K562 (cell line): ENCODE results near the gene SLC25A42. TPM values are rescaled to one million over a fixed set of nuclear protein-coding genes. Genes with fewer than 3 reads are reported as not detected.

Experiments
- ASH1L ChIP-seq: fragments of 450-650 bp; IDR thresholded peaks from 2 replicates; pipeline ENCODE4 v1.6.1; 2018; ENCODE audit warnings: borderline replicate concordance, mild to moderate bottlenecking, low read depth; ENCODE audit not compliant: partially characterized antibody
- COPS2 ChIP-seq: fragments of 450-650 bp; conservative IDR thresholded peaks from 2 replicates; pipeline ENCODE4 v1.6.1; 2016; ENCODE audit warnings: mild to moderate bottlenecking, moderate library complexity
- HDAC1 ChIP-seq, 2 experiments: fragments of 450-650 bp; IDR thresholded peaks; 2 replicates each; pipeline ENCODE4 v1.6.1; 2016 to 2017; ENCODE audit warnings: inconsistent platforms in 1 of 2, mild to moderate bottlenecking in 1 of 2, moderate library complexity in 1 of 2
- HNRNPLL ChIP-seq: fragments of 200-400 bp; formaldehyde crosslinking; IDR thresholded peaks from 2 replicates; pipeline ENCODE4 v1.6.1; 2017; ENCODE audit warnings: low read length, low read depth, mild to moderate bottlenecking; ENCODE audit not compliant: poor library complexity, severe bottlenecking
- MCM2 ChIP-seq: fragments of 450-650 bp; IDR thresholded peaks from 2 replicates; pipeline ENCODE4 v1.6.1; 2017; ENCODE audit warnings: low read depth, mild to moderate bottlenecking
- MLLT1 ChIP-seq, 2 experiments: fragments of 450-650 bp; IDR thresholded peaks; 2 replicates each; pipeline ENCODE4 v1.6.1; 2016
- MNT ChIP-seq, 2 experiments: fragments of 450-650 bp; conservative IDR thresholded peaks; 2 replicates each; pipeline ENCODE4 v1.6.1; 2017; ENCODE audit warnings: mild to moderate bottlenecking in 2 of 2, moderate library complexity in 2 of 2
- NCOA4 ChIP-seq: fragments of 450-650 bp; IDR thresholded peaks from 2 replicates; pipeline ENCODE4 v1.6.1; 2018; ENCODE audit warnings: mild to moderate bottlenecking; ENCODE audit not compliant: partially characterized antibody
- NCOR1 ChIP-seq: fragments of 450-650 bp; IDR thresholded peaks from 2 replicates; pipeline ENCODE4 v1.6.1; 2016; ENCODE audit warnings: mild to moderate bottlenecking, moderate library complexity
- PHF21A ChIP-seq: fragments of 450-650 bp; IDR thresholded peaks from 2 replicates; pipeline ENCODE4 v1.6.1; 2017; ENCODE audit warnings: low read depth, borderline replicate concordance
- SMAD1 ChIP-seq: fragments of 150-350 bp; IDR thresholded peaks from 2 replicates; pipeline ENCODE4 v1.6.1; 2014; ENCODE audit warnings: low read length, low read depth; ENCODE audit not compliant: partially characterized antibody
- SNIP1 ChIP-seq: fragments of 450-650 bp; IDR thresholded peaks from 2 replicates; pipeline ENCODE4 v1.7.1; 2017; ENCODE audit warnings: low read depth, mild to moderate bottlenecking
- TAL1 ChIP-seq: fragments of 450-650 bp; IDR thresholded peaks from 2 replicates; pipeline ENCODE4 v1.6.1; 2016; ENCODE audit warnings: mild to moderate bottlenecking
- ZNF124 ChIP-seq: sonication (generic); formaldehyde crosslinking; IDR thresholded peaks from 2 replicates; pipeline ENCODE4 v1.8.1; 2022; ENCODE audit warnings: missing genetic modification reagents
- ZNF239 ChIP-seq: fragments of 250-450 bp; sonication (Bioruptor Pico); IDR thresholded peaks from 2 replicates; pipeline ENCODE4 v1.4.0; 2020; ENCODE audit warnings: mild to moderate bottlenecking
- ZNF274 ChIP-seq: IDR thresholded peaks from 2 replicates; pipeline ENCODE4 v1.6.1; 2011; ENCODE audit warnings: low read depth, mild to moderate bottlenecking, low read length, moderate library complexity, borderline replicate concordance
- ZNF586 ChIP-seq: fragments of 450-650 bp; formaldehyde crosslinking; conservative IDR thresholded peaks from 2 replicates; pipeline ENCODE4 v1.4.0; 2020; ENCODE audit warnings: mild to moderate bottlenecking, moderate library complexity
- polyA plus RNA-seq, 8 experiments: library from polyadenylated mRNA; depleted of rRNA in 4 of 8; stranded (reverse) in 5 of 8; unstranded in 3 of 8; fragments of >200 nt; fragmentation: Nextera tagmentation in 2 of 8; fragmentation: Illumina TruSeq in 1 of 8; extraction: Ambion mirVana in 2 of 8; extraction: Trizol in 1 of 8; gene quantifications; 2 replicates each; pipeline versions ENCODE4 v1.2.1 to v1.2.3, GENCODE V29; 2011 to 2014; ENCODE audit warnings: inconsistent platforms in 1 of 8, missing spikeins in 1 of 8
- total RNA-seq, 7 experiments: library from RNA; depleted of rRNA in 6 of 7; stranded (reverse); fragments of >200 nt in 6 of 7; fragmentation: Illumina TruSeq in 2 of 7; extraction: Trizol in 2 of 7; gene quantifications; 2 replicates each; pipeline versions ENCODE4 v1.2.1 to v1.2.3, GENCODE V29; 2011 to 2021; ENCODE audit warnings: low replicate concordance in 1 of 7
- TF ChIP-seq, protein P1 (sequence below): fragments of 450-650 bp; formaldehyde crosslinking; IDR thresholded peaks from 2 replicates; pipeline ENCODE4 v1.4.0; 2020; ENCODE audit warnings: mild to moderate bottlenecking, moderate library complexity
- TF ChIP-seq, protein P2 (sequence below): sonication (generic); formaldehyde crosslinking; IDR thresholded peaks from 2 replicates; pipeline ENCODE4 v1.8.0; 2022; ENCODE audit warnings: mild to moderate bottlenecking, missing genetic modification reagents
- TF ChIP-seq, protein P3 (sequence below): IDR thresholded peaks from 2 replicates; pipeline ENCODE4 v1.6.1; 2011; ENCODE audit warnings: borderline replicate concordance, low read depth, mild to moderate bottlenecking, moderate library complexity, low read length; ENCODE audit not compliant: insufficient read depth, poor library complexity, severe bottlenecking

The SLC25A42 gene
- total and polyA plus RNA-seq, 9 of the 15 experiments (the other 6 are each of a cell fraction or from before 2014, with no cell fraction given), result 0.59 to 32.2 (median 14.1) TPM

GRCh38 chr19:19059837-19060611 is 3.8 kb upstream of the SLC25A42 start (continued):
- TF ChIP-seq MNT (conservative IDR thresholded peaks at IDR 0.05), result peak; percentile 78 to 82; a peak in 3 of 4 replicates
- peak; percentile 98 for TF ChIP-seq NCOR1
- peak; percentile 82 for TF ChIP-seq SMAD1
- TF ChIP-seq ZNF274, result peak; percentile 67; the same call in 1 of the 2 replicates
- TF ChIP-seq, protein P1, sequence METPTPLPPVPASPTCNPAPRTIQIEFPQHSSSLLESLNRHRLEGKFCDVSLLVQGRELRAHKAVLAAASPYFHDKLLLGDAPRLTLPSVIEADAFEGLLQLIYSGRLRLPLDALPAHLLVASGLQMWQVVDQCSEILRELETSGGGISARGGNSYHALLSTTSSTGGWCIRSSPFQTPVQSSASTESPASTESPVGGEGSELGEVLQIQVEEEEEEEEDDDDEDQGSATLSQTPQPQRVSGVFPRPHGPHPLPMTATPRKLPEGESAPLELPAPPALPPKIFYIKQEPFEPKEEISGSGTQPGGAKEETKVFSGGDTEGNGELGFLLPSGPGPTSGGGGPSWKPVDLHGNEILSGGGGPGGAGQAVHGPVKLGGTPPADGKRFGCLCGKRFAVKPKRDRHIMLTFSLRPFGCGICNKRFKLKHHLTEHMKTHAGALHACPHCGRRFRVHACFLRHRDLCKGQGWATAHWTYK (CRISPR knock-in tag), result no peak
- TF ChIP-seq MLLT1 (IDR thresholded peaks at IDR 0.05), result no peak; a peak in 2 of 4 replicates
- TF ChIP-seq ZNF586 (CRISPR knock-in tag), result no peak
- TF ChIP-seq HNRNPLL, result no peak
- no peak for TF ChIP-seq ZNF239 (CRISPR knock-in tag)
- no peak for TF ChIP-seq COPS2
- TF ChIP-seq PHF21A, result no peak
- TF ChIP-seq, protein P2, sequence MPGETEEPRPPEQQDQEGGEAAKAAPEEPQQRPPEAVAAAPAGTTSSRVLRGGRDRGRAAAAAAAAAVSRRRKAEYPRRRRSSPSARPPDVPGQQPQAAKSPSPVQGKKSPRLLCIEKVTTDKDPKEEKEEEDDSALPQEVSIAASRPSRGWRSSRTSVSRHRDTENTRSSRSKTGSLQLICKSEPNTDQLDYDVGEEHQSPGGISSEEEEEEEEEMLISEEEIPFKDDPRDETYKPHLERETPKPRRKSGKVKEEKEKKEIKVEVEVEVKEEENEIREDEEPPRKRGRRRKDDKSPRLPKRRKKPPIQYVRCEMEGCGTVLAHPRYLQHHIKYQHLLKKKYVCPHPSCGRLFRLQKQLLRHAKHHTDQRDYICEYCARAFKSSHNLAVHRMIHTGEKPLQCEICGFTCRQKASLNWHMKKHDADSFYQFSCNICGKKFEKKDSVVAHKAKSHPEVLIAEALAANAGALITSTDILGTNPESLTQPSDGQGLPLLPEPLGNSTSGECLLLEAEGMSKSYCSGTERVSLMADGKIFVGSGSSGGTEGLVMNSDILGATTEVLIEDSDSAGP (CRISPR knock-in tag), result no peak
- TF ChIP-seq SNIP1, result no peak
- TF ChIP-seq NCOA4, result no peak
- TF ChIP-seq, protein P3, sequence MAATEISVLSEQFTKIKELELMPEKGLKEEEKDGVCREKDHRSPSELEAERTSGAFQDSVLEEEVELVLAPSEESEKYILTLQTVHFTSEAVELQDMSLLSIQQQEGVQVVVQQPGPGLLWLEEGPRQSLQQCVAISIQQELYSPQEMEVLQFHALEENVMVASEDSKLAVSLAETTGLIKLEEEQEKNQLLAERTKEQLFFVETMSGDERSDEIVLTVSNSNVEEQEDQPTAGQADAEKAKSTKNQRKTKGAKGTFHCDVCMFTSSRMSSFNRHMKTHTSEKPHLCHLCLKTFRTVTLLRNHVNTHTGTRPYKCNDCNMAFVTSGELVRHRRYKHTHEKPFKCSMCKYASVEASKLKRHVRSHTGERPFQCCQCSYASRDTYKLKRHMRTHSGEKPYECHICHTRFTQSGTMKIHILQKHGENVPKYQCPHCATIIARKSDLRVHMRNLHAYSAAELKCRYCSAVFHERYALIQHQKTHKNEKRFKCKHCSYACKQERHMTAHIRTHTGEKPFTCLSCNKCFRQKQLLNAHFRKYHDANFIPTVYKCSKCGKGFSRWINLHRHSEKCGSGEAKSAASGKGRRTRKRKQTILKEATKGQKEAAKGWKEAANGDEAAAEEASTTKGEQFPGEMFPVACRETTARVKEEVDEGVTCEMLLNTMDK, result no peak
- TF ChIP-seq ZNF124 (CRISPR knock-in tag), result no peak
- TF ChIP-seq TAL1, result peak; percentile 99
- no peak for TF ChIP-seq MCM2
- no peak for TF ChIP-seq ASH1L
- TF ChIP-seq HDAC1 (IDR thresholded peaks at IDR 0.05), result peak; percentile 42 to 60; a peak in 2 of 4 replicates
